Measurements from ENCODE around the gene IKBIP.

DNA sequence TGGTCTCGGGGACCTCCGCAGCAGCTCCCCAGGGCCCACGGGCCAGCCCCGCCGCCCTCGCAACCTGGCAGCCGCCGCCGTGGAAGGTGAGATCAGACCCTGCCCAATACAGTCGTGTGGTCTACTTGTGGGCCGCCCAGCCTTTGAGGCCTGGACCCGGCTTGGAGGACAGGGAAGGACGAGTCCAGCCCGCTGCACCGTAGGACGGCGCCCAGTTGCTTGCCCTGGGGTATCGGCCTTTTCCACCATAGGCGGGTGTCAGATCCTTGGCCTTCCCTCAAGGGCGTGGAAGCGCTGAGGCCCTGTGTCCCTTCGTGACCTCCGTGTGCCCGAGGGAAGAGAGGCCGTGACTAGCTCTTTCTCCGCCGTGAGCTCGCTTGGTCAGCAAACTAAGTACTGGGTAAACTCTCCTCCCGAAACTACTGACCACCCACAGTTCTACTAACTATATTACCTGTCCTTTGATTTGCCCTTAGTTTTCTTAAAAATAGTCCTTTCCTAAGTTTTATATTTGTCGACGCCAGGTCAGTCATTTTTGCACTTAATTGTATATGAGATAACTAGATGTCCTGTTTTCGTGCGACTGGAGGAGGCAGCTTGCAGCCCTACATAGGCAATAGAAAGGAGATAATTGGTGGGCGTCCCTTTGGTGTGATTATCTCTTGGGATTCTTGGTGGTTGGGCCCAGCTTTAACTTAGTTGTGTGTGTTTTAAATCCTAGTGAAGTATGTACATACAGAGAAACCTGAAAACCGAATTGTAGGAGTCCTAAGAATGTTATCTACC, 50.3 kb downstream of the IKBIP start:
- TF ChIP-seq POLR2AphosphoS5 (IDR thresholded peaks at IDR 0.05; ENCODE audit: low read depth) (no peak), GABPA (IDR thresholded peaks at IDR 0.05; ENCODE audit: low read depth) (no peak), SPI1 (IDR thresholded peaks at IDR 0.05; ENCODE audit: borderline replicate concordance, low read depth) (no peak)
- TF ChIP-seq, protein P1, sequence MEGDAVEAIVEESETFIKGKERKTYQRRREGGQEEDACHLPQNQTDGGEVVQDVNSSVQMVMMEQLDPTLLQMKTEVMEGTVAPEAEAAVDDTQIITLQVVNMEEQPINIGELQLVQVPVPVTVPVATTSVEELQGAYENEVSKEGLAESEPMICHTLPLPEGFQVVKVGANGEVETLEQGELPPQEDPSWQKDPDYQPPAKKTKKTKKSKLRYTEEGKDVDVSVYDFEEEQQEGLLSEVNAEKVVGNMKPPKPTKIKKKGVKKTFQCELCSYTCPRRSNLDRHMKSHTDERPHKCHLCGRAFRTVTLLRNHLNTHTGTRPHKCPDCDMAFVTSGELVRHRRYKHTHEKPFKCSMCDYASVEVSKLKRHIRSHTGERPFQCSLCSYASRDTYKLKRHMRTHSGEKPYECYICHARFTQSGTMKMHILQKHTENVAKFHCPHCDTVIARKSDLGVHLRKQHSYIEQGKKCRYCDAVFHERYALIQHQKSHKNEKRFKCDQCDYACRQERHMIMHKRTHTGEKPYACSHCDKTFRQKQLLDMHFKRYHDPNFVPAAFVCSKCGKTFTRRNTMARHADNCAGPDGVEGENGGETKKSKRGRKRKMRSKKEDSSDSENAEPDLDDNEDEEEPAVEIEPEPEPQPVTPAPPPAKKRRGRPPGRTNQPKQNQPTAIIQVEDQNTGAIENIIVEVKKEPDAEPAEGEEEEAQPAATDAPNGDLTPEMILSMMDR (IDR thresholded peaks at IDR 0.05; ENCODE audit: insufficient read depth, low read length) = no peak
- TF ChIP-seq, protein P2, sequence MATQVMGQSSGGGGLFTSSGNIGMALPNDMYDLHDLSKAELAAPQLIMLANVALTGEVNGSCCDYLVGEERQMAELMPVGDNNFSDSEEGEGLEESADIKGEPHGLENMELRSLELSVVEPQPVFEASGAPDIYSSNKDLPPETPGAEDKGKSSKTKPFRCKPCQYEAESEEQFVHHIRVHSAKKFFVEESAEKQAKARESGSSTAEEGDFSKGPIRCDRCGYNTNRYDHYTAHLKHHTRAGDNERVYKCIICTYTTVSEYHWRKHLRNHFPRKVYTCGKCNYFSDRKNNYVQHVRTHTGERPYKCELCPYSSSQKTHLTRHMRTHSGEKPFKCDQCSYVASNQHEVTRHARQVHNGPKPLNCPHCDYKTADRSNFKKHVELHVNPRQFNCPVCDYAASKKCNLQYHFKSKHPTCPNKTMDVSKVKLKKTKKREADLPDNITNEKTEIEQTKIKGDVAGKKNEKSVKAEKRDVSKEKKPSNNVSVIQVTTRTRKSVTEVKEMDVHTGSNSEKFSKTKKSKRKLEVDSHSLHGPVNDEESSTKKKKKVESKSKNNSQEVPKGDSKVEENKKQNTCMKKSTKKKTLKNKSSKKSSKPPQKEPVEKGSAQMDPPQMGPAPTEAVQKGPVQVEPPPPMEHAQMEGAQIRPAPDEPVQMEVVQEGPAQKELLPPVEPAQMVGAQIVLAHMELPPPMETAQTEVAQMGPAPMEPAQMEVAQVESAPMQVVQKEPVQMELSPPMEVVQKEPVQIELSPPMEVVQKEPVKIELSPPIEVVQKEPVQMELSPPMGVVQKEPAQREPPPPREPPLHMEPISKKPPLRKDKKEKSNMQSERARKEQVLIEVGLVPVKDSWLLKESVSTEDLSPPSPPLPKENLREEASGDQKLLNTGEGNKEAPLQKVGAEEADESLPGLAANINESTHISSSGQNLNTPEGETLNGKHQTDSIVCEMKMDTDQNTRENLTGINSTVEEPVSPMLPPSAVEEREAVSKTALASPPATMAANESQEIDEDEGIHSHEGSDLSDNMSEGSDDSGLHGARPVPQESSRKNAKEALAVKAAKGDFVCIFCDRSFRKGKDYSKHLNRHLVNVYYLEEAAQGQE (IDR thresholded peaks at IDR 0.05; ENCODE audit: insufficient replicate concordance, low read depth) = no peak

Measured in HL-60 (cell line).